Hepatic stellate cell (primary cell): ENCODE data around the gene CELSR1.

Experiments used
- DNase-seq: peaks from one replicate; pipeline ENCODE4 v3.0.0; 2011; ENCODE audit warnings: low spot score

CELSR1 gene

GRCh38 chr22:46458525-46458924, 78.9 kb downstream of the CELSR1 start:
- no peak for DNase-seq

- no peak for DNase-seq
Measured at GRCh38 chr22:46457502-46458488, 79.6 kb downstream of the CELSR1 start.

DNA sequence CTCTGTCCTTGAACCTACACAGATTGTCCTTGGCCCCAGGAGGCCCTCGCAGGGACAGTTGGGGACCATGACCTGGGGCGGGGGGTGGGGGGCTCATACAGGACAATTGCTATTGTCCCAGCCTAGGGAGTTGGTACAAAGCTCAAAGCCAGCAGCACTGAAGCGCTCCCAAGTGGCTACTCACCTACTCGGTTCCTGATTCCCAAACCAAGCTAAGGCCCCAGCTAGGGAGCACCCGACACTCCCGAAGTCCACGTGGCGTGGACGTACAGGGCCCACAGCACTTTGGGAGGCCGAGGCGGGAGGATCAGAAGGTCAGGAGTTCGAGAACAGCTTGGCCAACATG, 80.6 kb downstream of the CELSR1 start:
- DNase-seq: no peak

- no peak for DNase-seq
Measured at GRCh38 chr22:46455446-46455845, 82.0 kb downstream of the CELSR1 start.

DNA sequence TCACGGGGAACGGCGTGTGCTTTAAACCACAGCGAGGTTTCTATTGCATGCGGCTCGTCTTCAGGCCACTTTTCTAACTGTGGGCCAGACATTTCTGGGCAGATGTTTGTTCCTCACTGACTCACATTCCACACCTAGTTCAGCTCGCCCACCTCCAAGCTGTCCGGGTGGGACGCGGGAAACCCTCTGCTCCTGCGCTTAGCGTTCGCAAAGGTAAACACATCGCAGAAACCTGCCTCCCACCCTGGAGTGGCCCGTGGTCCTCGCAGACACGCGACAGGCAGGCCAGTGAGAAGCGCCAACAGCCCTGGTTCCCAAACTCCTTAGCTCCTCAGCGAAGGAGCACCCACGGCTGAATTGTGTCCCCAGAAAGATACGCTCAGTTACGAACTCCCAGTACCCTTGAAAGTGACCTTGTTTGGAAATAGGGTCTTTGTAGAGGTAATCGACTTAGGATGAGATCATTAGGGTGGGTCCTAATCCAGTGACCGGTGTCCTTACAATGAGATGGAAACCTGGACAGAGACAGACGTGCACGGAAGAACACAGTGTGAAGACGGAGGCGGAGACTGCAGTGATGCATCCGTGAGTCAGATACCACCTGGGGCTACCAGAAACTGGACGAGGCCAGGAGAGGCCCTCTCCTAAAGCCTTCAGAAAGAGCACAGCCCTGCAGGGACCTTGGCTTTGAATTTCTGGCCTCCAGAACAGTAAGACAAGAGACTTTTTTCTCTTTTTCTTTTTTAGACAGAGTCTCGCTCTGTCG, 82.7 kb downstream of the CELSR1 start:
- no peak for DNase-seq

- DNase-seq: no peak
Measured at GRCh38 chr22:46453829-46454503, 83.5 kb downstream of the CELSR1 start.

DNA sequence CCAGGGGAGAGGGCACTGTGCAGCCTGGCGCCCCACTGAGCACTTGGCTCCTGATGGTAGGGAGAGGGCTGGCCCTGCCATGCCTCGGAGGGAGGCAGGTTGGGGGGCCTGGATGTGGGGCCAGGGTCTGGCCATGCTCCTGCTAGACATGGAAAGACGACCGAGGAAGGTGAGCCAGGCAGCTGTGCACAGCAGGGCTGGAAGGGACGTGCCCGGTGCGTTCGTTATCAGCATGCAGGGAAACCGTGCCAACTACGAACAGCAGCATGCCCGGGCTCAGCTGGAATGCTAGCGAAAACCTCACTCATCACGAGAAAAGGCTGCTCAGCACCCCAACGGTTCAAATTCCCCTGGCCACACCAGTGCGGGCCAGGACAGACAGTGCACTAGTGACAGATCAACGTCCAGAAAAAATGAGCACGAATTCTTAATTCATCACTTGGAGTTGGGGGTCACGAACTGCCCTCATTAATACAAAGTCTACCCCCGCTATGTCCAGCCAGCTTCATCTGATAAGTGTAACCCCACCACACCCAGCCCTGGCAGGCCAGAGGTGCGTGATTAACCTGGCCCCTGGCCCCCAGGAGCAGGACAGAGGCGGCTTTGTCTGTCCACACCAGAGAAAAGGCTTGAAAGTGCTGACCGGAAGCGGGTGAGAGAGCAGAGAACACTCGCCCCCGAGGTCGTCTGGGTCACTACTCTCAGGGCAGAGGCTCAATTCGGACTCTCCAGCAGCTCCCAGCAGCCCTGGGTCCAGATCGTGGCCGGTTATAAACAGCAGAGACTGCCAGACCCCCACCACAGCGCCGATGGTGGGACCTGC, 84.2 kb downstream of the CELSR1 start:
- DNase-seq: no peak

- no peak for DNase-seq
Measured at GRCh38 chr22:46452195-46453005, 85.0 kb downstream of the CELSR1 start.

GRCh38 chr22:46451741-46452140, 85.7 kb downstream of the CELSR1 start:
- DNase-seq: no peak

DNA sequence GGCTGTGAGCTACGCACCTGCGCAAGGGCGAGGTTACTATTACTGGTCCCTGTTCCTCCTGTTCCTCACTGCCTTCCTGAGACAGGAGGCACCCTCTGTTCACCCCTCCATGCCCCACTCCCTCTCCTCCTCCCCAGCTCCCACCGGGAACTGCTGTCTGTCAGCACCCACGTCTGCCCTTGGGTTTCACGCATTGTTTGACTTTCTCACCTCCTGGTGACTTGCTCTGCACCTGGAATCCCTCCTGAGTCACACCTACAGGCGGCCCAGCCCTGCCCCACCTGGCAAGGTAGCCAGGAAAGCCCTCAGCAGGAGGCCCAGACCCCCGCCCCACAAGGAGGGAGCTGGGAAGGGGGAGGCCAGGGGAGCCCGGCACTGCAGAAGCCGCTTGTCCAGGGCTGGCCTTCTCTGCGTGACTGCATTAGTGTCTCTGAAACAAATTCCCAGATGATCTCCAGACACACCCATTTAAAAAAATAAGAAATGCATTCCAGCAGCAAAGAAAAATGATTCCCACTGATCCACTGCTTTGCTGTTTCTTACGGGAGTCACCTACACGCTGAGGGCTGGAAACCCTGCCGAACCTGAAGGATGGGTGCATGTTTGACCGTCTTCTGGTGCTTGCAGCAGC, 86.4 kb downstream of the CELSR1 start:
- DNase-seq: no peak

DNA sequence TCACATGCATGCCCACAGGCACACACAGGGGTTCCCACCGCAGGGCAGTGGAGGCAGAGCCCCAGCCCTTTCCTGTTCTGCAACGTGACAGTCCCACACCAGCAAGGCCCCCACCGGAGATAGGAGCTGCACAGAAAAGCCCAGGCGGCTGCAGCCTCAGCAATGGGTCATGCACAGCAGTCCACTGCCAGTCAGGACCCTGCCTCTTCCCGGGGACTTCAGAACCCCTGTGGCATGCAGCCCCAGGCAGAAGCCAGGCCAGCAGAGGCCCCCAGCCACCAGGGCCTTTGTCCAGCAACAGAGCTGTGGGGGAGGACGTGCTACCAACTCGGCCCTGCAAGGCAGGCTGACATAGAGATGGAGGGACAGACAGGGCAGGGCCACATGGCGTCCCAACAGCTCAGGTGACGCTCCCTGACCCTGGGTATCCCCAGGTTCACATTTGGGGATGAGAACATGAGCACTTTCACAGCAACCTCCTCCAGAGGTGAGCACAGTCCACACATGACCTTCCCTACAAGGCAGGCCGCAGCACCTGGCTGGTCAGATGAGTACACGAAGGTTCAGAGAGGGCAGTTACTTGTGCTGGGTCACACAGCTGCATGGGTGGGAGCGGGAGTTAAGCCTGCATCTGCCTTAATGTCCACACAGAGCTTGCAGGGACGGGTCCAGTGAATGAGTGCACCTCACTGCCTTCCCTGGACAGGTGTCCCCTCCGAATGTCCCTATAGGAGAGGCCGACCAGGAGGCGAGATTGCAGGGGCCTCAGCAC, 87.3 kb downstream of the CELSR1 start:
- DNase-seq: no peak

DNA sequence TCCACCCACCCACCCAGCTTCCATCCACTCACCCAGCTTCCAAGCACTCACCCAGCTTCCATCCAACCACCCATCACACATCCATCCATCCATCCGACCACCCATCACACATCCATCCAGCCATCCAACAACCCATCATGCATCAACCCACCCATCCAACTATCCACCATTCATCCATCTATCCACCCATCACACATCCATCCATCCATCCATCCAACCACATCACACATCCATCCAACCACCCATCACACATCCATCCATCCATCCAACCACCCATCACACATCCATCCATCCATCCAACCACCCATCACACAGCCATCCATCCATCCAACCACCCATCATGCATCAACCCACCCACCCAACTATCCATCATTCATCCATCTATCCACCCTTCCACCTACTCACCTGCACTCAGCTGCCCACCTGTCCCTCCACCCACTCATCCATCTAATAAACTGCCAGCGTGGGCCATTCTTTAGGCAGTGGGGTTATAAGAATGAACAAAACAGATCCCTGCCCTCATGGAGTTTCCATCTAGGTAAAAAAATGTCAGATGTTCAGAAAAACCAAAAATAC, 88.2 kb downstream of the CELSR1 start:
- DNase-seq: no peak

DNA sequence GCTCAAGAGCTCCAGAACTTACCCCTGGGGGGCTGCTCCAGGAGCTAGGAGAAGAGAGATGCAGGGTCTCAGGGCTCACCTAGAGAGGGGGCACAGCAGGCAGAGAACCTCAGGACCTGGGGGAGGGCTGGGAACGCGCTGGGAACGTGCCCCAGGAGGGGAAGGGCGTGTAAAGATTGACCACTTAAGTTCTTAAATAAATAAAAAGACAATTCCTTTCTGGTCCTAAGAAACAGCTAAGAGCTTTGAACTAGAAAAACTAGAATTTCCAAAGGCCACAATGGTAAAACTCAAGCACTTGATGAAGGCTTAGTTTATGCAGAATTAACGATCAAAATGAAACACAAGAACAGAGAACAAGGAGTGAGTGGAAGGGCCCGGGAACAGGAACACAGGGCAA, 89.1 kb downstream of the CELSR1 start:
- DNase-seq: no peak

DNA sequence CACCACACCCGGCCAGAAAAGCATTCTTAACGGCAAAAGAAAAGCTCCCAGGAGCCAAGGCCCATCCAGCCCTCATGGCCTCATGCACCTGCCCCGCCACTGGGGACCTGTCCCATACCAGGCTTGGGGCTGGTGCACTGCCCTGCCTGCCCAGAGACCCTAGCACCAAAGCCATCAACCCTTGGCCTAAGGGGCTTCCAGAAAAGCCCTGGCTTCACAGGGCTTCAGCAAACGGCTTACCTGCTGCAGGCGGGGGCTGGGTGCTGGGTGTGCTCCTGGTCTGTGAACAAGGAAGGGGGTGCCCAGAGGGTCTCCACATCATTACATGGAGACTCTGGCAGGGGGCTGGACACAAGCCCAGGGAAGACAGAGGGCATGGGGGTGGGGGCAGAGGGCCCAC, 89.5 kb downstream of the CELSR1 start:
- DNase-seq: no peak

DNA sequence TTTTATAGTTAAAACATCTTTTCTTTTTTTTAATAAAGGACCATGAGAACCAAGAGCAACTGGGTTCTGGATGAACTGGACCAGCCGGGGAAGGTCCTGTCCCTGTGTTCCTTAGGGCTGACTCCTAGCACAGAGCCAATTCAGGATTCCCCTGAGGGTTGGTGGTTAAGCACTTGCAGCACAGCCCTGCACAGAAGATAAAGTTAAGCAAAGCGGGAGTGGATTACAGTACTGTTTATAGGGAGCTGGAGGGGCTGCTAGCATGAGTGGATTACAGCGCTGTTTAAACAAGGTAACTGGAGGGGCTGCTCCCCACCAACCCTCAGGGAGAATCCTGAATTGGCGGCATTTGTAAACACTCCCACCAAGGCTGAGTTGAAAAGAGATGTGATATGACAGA, 90.6 kb downstream of the CELSR1 start:
- peak; percentile 55 for DNase-seq

GRCh38 chr22:46445771-46446420, 91.5 kb downstream of the CELSR1 start:
- no peak for DNase-seq

- no peak for DNase-seq
Measured at GRCh38 chr22:46444390-46444854, 93.0 kb downstream of the CELSR1 start.

GRCh38 chr22:46443850-46444389, 93.5 kb downstream of the CELSR1 start:
- DNase-seq: no peak
